NCI-H446 (cell line): Measurements from ENCODE around the gene EEIG1.
"Not testable (repeated sequence)": the region's sequence is repeated elsewhere in the genome, so short reads cannot be mapped to it uniquely, and the experiment has no call there.

ENCODE experiments used
- DNase-seq, 2 experiments: peaks; one replicate each; lab custom pipeline; 2025; lab: John Stamatoyannopoulos, UW

Gene EEIG1

DNA sequence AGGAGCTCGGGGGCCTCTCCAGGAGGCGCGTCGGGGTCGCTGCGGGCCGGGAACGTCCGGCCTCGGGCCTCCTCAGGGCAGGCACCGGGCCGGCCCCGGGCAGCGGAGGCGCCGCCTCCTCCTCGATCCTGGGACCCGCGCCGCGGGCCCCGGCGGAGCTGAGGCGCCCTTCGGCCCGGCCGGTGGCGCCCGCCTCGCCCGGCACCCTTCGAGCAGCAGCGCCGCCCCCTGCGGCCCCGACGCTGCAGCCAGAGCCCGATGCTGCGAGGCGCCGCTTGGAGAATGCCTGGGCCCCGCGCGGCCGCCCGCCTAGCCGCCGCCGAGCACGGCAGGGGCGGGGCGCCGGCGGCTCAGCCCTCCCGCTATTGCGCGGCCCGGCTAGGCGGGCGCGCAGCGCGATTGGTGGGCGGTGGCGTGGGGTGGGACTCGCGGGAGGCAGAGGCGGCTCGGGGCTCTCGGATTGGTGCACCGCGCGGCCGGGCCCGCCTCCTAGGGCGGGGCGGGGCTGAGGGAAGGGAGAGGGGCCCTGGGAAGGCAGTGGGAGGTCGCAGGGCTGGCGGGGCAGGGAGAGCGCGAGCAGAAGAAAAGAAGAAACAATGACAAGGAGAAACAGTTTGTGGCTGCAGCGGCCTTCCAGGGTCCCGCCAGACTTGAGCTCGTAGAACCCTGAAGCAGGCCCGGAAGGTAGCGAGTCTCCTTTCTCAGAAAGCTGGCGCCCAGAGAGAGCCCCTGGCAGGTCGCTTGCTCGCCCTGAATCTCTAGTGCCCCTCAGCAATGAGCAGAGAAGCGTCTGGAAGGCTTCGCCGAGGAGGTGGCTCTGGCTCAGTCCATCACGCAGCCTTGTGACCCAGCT lies at the start of gene EEIG1:
TSS of gene EEIG1 (minus strand) at position 284 of the 853 bp plus-strand sequence. CDS start 852 bp downstream, outside the sequence.
- DNase-seq = peak; percentile 61 to 90

DNA sequence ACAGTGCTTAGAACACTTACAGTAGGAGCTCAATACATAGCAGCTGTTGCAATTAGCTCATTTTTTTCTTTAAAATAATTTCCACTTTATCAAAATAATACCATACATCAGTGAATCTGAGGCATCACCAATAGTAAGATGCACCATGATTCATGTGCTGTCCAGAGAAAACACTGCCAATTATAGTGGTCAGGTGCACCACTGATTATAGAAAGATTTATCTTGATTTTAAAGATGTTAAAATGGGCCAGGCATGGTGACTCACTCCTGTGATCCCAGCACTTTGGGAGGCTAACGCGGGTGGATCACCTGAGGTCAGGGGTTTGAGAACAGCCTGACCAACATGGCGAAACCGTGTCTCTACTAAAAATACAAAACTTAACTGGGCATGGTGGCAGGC lies 46.9 kb upstream of the EEIG1 start:
- no peak for DNase-seq

DNA sequence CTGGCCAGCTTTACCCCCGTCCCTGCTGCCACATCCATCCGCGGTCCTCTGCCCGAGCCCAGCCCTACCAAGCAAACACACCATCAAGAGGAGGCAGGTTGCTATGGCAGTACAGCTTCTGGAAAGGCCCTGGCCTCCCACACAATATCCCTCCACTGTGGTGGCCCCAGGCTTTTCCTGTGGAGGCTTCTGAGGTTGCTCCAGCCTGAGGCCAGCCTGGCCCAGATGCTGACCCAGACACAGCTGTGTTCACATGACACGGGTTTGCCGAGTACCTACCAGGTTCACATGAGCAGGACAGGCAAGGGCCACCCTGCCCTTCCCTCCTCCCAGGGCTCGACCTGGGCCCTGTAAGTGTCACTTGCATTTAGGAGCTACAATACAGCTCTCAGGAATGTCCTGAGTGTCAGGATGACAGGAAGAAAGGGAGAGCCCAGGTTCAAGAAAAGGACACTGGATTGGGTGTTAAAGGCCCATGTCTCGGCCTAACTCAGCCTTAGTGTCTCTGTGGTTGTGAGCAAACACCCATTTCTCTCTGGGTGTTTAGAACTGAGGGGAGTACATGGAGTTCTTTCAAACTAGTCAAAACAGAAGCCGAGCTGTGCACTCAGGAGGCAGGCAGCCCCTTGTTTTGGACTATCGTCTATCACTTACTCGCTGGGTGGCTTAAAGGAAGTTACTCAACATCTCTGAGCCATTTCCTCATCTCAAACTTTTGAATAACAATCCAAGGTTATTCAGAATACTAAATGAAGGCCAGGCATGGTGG lies 46.2 kb upstream of the EEIG1 start:
- DNase-seq = no peak

DNA sequence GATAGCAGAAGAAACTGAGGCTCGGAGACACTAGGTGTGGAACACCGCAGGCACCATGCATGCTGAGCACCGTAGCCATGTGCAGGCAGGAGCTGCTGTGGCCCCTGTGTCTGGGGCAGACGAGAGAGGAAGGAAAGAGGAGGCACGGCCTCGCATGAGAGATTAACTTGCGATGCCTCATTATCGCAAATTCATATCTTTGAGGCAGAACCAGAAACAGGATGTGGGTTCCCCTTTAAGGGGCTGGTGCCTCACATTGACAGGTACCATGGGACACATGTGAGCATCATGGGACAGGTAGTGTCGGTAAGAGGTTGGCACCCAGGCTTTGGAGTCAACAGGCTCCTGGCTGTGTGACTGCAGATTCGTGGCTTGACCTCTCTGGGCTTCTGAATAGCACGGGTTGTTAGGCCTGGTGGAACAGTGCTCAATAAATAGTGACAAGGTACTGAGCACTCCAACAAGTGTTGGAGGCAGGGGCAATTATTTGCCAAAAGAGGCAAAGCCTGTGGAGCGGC lies 45.5 kb upstream of the EEIG1 start:
- no peak for DNase-seq

DNA sequence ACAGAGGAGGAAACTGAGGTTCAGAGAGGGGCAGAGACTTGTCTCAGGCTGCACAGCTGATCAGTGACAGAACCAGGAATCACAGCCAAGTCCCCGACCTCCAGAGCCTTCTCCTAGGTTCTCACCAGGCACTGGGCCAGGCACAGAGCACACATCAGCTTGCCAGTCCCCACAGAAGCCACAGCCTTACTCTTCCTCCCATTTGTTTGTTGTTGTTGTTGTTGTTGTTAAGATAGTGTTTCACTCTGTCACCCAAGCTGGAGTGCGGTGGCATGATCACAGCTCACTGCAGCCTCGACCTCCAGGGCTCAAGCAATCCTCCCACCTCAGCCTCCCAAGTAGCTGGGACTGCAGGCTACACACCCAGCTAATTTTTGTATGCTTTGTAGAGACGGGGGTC lies 44.9 kb upstream of the EEIG1 start:
- DNase-seq = no peak

DNA sequence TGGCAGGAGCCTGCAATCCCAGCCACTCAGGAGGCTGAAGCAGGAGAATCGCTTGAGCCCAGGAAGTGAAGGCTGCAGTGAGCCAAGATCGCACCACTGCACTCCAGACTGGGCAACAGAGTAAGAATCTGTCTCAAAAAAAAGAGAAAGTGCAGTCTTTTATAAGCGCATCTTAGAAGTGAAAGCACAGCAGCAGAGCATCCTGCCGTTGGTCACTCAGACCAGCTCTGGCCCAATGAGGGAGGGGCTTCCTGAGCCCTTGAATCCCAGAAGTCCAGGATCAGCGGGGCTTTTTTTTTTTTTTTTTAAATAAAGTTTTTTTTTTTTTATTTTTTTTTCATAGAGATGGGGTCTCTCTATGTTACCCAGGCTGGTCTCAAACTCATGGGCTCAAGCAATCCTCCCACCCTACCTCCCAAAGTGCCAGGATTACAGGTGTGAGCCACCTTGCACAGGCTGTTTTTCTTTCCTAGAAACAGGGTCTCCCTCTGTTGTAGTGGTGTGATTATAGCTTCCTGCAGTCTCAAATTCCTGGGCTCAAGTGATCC lies 44.0 kb upstream of the EEIG1 start:
- DNase-seq = no peak

DNA sequence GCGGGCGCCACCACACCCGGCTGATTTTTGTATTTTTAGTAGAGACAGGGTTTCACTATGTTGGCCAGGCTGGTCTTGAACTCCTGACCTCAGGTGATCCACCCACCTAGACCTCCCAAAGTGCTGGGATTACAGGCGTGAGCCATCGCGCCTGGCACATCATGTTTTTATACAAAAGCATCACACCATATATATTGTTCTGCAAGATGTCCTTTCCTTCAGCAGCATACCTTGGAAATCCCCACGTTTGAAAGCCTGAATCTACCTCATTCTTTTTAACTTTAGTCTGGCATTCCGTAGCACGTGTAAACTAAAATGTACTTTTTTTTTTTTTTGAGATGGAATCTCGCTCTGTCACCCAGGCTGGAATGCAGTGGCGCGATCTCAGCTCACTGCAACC lies 42.9 kb upstream of the EEIG1 start:
- not testable (repeated sequence) for DNase-seq

DNA sequence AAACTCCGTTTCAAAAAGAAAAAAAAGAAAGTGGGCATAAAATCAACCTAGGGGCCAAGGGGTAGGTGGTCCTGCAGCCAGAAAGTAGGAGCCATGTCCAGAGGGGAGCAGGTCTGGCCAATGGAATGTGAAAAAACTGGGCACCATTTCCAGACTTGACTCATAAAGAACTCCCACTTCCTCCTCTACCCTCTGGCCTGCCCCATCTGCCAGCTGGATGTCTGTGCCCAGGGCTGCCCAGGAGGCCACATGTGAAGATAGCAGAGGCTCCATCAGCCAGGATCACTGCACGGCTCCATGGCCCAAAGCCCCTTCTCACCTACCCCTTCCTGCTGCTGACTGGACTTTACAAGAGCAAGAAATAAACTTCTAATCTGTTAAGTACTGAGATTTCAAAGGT lies 42.1 kb upstream of the EEIG1 start:
- peak in 1 of 2 experiments; percentile 45 for DNase-seq

DNA sequence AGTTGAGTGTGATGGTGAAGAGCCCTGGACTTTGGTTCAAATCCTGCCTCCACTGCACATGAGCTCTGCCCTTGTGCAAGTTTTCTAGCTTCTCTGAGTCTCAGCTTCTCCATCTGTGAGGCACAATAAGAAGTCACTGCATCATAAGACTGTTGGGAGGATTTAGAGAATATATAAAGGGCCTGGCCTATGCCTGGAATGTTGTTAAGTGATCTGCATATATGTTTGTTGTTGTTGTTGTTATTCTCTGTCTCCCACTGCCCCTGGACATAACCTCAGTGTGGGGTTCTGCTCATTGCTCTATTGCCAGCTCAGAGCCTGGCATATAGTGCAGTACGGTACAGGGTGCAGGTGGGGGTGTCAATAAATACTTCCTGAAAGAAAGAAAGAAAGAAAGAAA lies 40.3 kb upstream of the EEIG1 start:
- DNase-seq = no peak

DNA sequence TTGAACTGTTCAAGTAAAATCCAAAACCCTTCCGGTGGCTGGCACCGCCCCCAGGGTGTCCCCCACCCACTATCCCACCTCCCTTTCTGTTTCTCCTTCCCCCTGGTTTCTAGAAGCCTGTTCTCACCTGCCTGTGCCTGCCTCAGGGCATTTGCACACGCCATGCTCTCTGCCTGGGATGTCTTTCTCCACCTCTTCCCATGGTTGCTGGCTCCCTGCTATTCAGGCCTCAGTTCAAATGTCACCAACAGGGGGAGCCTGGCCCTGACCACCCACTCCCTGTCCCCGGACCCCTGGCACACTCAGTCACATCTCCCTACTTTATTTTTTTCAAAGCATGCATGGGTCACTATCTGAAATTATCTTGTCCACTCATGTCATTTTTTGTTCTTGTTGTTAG lies 39.9 kb upstream of the EEIG1 start:
- DNase-seq = no peak

DNA sequence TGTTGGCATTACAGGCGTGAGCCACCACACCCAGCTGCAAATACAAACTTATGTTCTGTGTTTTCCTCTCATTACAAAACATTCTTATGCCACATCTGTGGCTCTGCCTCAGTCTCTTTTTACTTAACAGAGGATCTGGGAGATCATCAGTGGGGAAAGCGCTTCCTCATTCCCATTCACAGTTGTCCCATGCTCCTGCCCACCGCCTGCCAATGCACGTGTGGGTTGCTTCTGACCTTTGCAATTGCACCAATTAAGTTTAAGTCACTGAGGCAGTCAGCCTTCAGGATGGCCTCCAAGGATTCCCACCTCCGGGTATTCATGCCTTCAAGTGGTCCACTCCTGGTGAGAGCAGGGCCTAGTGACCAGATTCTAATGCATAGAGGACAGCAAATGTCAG lies 34.9 kb upstream of the EEIG1 start:
- DNase-seq = no peak

DNA sequence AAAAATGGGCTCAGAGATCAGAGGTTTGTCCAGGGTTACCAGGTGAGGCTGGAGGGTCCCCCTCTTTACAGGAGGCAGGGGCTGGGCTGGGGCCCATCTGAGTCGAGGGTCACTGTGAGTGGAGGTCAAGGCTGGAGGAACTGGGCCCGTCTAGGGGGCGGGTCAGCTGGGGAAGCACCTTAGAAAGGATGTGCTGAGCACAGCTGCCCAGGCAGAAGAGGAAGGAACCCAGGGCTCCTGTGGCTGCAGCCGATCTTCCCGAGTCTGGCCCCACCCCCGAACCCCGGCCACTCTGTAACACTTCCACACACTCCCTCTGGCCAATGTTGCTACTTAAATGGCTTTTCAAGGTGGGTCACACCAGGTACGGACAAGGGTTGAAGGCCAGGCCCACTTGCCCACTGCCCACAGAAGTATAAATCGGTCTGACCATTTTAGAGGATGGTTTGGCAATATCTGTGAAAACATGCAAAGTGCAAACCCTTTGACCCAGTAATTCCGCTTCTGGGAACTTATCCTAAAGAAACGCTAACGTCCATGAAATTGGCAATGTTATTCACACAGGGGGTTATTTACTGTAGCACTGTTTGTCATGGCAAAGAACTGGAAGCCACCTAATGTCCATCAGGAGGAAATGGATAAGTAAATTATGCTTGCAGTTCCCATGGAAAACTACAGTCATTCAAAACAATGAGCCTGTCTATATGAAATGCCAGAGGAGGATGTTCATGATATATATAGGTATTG lies 30.5 kb upstream of the EEIG1 start:
- DNase-seq = no peak

DNA sequence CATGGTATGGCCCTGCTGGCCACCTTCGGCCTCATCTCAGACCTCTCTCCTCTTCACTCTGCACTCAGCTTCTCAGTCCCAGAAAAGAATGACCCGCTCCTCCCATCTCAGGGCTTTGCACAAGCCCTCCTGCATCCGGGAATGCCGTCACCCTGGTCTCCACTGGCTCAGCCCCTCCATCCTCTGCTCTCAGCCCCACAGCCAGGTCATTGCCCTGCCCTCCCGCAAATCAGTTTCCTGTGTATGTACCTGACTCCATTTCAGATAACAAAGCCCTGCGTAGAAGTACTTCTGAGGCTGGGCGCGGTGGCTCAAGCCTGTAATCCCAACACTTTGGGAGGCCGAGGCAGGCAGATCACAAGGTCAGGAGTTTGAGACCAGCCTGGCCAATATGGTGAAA lies 28.9 kb upstream of the EEIG1 start:
- no peak for DNase-seq

DNA sequence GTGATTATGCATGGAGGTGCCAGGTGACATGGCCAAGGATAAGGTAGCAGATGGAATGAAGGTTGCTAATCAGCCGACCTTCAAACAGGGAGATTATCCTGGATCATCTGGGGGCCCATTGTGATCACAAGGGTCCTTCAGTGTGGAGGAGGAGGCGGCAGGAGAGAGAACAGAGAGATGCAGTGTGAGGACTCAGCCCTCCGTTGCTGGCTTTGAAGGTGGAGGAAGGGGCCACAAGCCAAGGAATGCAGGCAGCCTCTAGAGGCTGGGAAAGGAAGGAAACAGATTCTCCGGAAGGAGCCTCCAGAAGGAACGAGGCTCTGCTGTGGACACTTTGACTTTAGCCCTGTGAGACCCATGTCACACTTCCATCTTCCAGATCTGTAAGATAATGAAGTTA lies 27.4 kb upstream of the EEIG1 start:
- DNase-seq = no peak

DNA sequence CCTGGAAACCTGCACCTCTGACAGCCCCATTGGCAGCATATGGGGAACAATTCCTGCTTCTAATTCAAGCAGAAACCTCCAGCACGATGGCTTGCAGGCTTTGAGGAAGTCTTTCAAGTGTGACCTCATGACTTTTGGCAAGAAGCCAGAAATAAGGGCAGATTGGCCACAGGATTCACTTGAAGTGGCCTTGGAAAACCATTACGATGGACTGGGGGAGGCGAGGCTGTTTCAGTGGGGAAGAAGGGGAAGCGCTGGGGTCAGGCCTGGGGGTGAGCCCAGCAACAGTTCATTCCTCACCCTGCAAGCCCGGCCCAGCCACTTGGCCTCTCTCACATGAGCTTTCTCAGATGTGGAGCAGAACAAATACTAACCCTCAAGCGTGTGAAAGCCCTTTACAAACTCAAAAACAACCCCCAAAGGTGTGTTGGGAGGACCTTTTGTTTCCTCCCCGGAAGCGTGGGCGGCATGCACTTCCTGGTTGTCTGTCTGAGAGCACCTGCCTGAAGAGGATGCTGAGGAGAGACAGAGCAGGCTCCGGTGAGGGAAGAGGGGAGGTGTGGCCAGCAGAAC lies 26.9 kb upstream of the EEIG1 start:
- peak in 1 of 2 experiments; percentile 14 for DNase-seq

DNA sequence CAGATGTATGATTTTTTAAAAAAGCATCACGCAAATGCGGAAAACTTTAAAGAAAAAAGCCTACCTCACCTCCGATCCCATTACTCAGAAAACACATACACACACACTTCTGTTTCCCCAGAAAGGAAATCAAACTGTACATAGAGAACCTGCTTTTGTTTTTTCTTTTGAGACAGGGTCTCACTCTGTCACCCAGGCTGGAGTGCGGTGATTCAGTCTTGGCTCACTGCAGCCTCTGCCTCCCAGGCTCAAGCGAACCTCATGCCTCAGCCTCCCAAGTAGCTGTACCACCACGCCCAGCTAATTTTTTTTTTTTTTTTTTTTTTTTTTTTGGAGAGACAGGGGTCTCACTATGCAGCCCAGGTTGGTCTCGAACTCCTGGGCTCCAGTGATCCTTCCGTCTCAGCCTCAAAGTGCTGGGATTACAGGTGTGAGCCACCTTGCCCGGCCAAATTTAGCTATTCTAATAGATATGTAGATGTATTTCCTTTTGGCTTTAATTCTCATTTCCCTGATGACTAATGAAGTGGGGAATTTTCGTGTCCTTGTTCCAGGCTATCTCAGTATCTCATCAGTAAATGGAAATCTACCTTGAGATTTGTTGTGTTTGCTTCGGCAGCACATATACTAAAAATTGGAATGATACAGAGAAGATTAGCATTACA lies 25.7 kb upstream of the EEIG1 start:
- DNase-seq = no peak

DNA sequence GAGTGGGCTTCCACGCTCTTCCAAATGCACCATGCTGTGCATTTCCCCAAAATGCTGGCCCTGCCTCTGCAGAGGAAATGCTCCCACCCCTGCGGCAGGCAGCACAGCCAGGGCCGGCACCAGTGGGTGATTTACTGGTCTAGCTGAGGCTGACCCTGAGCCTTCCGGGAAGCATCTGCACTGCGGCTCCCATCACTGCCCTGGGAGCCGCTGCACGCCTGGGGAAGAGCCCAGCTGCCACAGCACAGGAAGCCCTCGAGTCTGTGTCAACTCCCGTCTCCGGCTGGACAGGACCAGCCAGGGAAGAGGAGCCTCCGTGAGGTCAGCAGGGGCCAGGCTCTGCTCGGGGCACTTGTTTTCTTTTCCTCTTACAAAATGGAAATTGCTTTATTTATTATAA lies 25.1 kb upstream of the EEIG1 start:
- no peak for DNase-seq

DNA sequence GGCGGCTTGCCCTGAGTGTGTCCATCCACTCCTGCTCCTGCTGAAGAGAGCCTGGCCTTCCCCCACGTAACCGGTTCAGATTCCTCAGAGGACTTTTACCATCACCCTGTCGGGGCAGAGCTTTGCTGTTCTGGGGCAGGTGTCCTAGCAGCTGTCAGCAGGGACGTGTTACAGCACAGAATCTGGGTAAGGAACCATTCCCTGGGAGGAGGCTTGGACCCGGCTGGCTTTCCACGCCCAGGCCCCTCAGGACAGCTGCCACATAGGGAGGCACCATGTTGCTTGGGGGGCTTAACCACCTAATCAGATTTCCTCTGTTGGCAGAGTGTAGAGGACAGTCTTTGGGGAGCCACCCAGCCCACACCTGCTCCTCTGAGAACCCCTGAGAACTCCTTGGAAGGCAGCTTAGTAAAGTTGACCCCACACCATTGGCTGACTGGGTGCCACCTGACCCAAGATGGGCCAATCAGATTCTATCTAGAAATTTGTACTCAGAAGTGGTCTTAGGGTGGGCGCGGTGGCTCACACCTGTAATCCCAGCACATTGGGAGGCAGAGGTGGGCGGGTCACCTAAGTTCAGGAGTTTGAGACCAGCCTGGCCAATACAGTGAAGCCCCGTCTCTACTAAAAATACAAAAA lies 23.3 kb upstream of the EEIG1 start:
- no peak for DNase-seq

DNA sequence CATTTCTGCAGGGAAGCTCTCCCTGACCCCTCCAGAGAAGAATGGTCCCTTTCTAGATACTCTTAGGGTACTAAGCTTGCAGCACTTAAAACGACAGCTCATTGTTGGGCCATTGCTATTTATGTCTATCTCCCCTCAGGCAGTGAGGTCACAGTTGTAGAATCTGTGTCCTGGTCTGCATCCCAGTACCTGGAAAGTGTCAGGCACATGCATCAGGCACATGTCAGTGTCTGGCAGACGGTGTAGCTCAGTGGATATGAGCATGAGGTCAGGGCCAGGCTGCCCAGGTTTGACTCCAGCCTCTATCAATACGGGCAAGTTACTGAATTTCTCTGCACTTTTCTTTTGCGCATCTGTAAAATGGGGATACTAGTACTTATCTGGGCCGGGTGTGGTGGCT lies 22.2 kb upstream of the EEIG1 start:
- DNase-seq = no peak

DNA sequence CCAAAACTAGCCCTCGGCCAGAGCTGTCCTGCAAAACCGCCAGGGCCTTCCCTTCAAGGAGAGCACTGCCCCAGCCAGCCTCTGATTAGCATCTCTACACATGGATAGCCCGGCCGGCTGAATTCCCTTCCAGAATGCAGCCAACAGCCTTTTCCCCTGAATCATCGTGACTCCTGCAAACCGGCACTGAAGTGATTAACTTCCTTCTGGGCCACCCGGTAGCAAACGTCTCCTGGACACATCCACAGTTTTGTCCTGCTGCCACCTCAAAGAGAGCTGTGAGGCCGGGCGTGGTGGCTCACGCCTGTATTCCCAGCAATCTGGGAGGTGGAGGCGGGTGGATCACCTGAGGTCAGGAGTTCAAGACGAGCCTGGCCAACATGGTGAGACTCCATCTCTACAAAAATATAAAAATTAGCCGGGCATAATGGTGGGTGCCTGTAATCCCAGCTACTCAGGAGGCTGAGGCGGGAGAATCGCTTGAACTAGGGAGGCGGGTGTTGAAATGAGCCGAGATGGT lies 21.1 kb upstream of the EEIG1 start:
- DNase-seq = no peak
